Activated CD8-positive, alpha-beta memory T cell treated with anti-CD3 and anti-CD28 coated beads, Interleukin-2, amount 10 ng/mL, durations not matched to agents 7 days and 5 days (primary cell): ENCODE results near the gene TRIM67. TPM values are rescaled to one million over a fixed set of nuclear protein-coding genes. Genes with fewer than 3 reads are reported as not detected.

ENCODE experiments used
- ATAC-seq: fragments of 150-1000 bp; cut with Tn5 transposase; one replicate; pipeline ENCODE4 v1.10.0; 2021; ENCODE audit warnings: moderate library complexity
- CTCF ChIA-PET: fragments of 350-600 bp; sonication (Branson Sonifier 250); formaldehyde crosslinking; loops from one replicate; lab custom pipeline; 2021; ENCODE audit warnings: antibody characterized with exemption; lab: Charles Lee
- DNase-seq: peaks from one replicate; pipeline ENCODE4 v3.0.0-alpha.2; 2020
- H3K27ac Mint-ChIP-seq: one replicate; pipeline ENCODE4 v1.8.0; 2021; ENCODE audit warnings: mild to moderate bottlenecking, mixed read lengths
- H3K27me3 Mint-ChIP-seq: one replicate; pipeline ENCODE4 v1.8.0; 2021; ENCODE audit warnings: mixed read lengths
- H3K36me3 Mint-ChIP-seq: one replicate; pipeline ENCODE4 v1.8.0; 2021; ENCODE audit warnings: mild to moderate bottlenecking, mixed read lengths
- H3K4me1 Mint-ChIP-seq: one replicate; pipeline ENCODE4 v1.8.0; 2021; ENCODE audit warnings: mixed read lengths
- H3K4me3 Mint-ChIP-seq: one replicate; pipeline ENCODE4 v1.8.0; 2021; ENCODE audit warnings: mild to moderate bottlenecking, moderate library complexity, mixed read lengths
- H3K9me3 Mint-ChIP-seq: one replicate; pipeline ENCODE4 v1.8.0; 2022; ENCODE audit warnings: low read depth, mixed read lengths
- total RNA-seq, 2 experiments: library from RNA; stranded (reverse); gene quantifications; one replicate each; pipeline ENCODE4 v1.2.3, GENCODE V29; 2021

The TRIM67 gene
- total RNA-seq, 2 experiments from 2014 or later: not detected

DNA sequence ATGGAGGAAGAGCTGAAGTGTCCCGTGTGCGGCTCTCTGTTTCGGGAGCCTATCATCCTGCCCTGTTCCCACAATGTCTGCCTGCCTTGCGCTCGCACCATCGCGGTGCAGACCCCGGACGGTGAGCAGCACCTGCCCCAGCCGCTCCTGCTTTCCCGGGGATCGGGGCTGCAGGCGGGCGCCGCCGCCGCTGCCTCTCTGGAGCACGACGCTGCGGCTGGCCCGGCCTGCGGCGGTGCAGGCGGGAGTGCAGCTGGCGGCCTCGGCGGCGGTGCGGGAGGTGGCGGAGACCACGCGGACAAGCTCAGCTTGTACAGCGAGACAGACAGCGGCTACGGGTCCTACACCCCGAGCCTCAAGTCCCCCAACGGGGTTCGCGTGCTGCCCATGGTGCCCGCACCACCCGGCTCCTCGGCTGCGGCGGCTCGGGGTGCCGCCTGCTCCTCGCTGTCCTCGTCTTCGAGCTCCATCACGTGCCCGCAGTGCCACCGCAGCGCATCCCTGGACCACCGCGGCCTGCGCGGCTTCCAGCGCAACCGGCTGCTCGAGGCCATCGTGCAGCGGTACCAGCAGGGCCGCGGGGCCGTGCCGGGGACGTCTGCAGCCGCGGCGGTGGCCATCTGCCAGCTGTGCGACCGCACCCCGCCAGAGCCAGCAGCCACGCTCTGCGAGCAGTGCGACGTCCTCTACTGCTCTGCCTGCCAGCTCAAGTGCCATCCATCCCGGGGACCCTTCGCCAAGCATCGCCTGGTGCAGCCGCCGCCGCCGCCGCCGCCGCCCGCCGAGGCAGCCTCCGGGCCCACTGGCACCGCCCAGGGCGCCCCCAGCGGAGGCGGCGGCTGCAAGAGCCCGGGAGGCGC lies 1.3 kb downstream of the TRIM67 start:
- H3K9me3 Mint-ChIP-seq: no peaks in the 10 kb centered on the region
- ATAC-seq (no peak), DNase-seq (no peak)
- no peak overlapping the region for H3K4me3 Mint-ChIP-seq
- no peaks in the 10 kb centered on the region for H3K36me3 Mint-ChIP-seq
- CTCF ChIA-PET: no interaction called here
- no peak overlapping the region for H3K27ac Mint-ChIP-seq
- H3K4me1 Mint-ChIP-seq: peaks cover 2% of the 10 kb centered on the region
- peaks cover 69% of the 10 kb centered on the region for H3K27me3 Mint-ChIP-seq

- H3K4me3 Mint-ChIP-seq: no peak overlapping the region
- DNase-seq: no peak
- CTCF ChIA-PET: no interaction called here
- peaks cover 2% of the 10 kb centered on the region for H3K4me1 Mint-ChIP-seq
- no peak overlapping the region for H3K27ac Mint-ChIP-seq
- no peaks in the 10 kb centered on the region for H3K9me3 Mint-ChIP-seq
- no peak for ATAC-seq
- H3K27me3 Mint-ChIP-seq: peaks cover 63% of the 10 kb centered on the region
- no peaks in the 10 kb centered on the region for H3K36me3 Mint-ChIP-seq
Measured at GRCh38 chr1:231163830-231164427, 2.1 kb downstream of the TRIM67 start.

- Mint-ChIP-seq H3K9me3 (no peaks in the 10 kb centered on the region), H3K27me3 (peaks cover 48% of the 10 kb centered on the region), H3K36me3 (no peaks in the 10 kb centered on the region), H3K4me3 (no peak overlapping the region), H3K4me1 (peaks cover 2% of the 10 kb centered on the region), H3K27ac (no peak overlapping the region)
- ATAC-seq (no peak), DNase-seq (no peak)
- CTCF ChIA-PET: no interaction called here
Measured at GRCh38 chr1:231165371-231165770, 3.5 kb downstream of the TRIM67 start.

GRCh38 chr1:231166398-231166797 lies 4.5 kb downstream of the TRIM67 start:
- Mint-ChIP-seq H3K27me3 (peaks cover 39% of the 10 kb centered on the region), H3K27ac (no peak overlapping the region), H3K4me1 (no peaks in the 10 kb centered on the region), H3K4me3 (no peak overlapping the region), H3K9me3 (no peaks in the 10 kb centered on the region), H3K36me3 (no peaks in the 10 kb centered on the region)
- CTCF ChIA-PET: no interaction called here
- ATAC-seq (no peak), DNase-seq (no peak)

DNA sequence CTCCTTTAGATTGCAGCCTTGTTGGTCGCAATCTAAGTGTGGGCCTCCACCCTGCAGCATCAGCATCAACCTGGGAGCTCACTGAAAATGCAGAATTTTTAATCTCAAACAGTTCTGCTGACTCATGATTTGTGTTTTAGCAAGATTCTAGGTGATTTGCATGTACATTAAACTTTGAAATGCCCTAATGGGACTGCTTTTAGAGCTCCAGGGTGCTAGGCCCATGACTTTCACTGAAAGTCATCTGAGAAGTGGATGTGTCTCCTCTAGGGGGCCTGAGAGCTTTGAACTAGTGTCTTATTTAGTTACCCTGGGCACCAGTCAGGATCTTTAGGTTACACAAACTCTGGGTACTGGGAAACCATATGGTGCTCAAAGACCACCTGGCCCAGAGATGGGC lies 9.0 kb downstream of the TRIM67 start:
- no peak for ATAC-seq
- Mint-ChIP-seq H3K4me3 (no peak overlapping the region), H3K4me1 (no peaks in the 10 kb centered on the region), H3K9me3 (no peaks in the 10 kb centered on the region), H3K27ac (no peak overlapping the region), H3K27me3 (peaks cover 32% of the 10 kb centered on the region), H3K36me3 (no peaks in the 10 kb centered on the region)
- no peak for DNase-seq
- CTCF ChIA-PET: no interaction called here

DNA sequence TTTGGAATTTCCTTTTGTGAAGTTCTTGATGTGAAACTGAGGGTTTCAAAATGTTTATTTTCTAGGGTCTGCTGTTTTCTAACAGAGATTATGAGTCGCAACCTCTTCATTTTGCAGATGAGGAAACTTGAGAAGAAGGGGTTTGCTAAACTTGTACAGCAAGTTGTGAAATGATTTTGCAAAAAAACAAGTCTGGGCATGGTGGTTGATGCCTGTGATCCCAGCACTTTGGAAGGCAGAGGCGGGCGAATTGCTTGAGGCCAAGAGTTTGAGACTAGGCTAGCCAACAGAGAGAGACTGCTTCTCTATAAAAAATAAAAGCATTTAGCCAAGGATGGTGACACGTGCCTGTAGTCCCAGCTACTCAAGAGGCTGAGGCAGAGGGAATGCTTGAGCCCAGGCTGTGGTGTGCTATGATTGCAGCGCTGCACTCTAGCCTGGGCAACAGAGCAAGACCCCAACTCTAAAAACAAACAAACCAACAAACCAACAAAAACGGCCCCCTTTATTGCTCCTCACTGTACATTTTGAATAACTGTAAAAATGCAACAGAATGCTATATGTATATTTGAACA lies 9.9 kb downstream of the TRIM67 start:
- no peaks in the 10 kb centered on the region for H3K9me3 Mint-ChIP-seq
- CTCF ChIA-PET: interaction anchor here (1.9 kb wide), 1 partner anchor 11 kb away, joined by 4 read pairs; no protein-coding TSS in a partner anchor
- H3K4me1 Mint-ChIP-seq: no peaks in the 10 kb centered on the region
- H3K27ac Mint-ChIP-seq: no peak overlapping the region
- no peak overlapping the region for H3K4me3 Mint-ChIP-seq
- DNase-seq (no peak), ATAC-seq (no peak)
- H3K36me3 Mint-ChIP-seq: no peaks in the 10 kb centered on the region
- H3K27me3 Mint-ChIP-seq: peaks cover 32% of the 10 kb centered on the region

- H3K27ac Mint-ChIP-seq: no peak overlapping the region
- no peaks in the 10 kb centered on the region for H3K36me3 Mint-ChIP-seq
- peaks cover 34% of the 10 kb centered on the region for H3K27me3 Mint-ChIP-seq
- CTCF ChIA-PET: interaction anchor here (1.9 kb wide), 1 partner anchor 10 kb away, joined by 4 read pairs; no protein-coding TSS in a partner anchor
- H3K4me3 Mint-ChIP-seq: no peak overlapping the region
- DNase-seq (no peak), ATAC-seq (no peak)
- H3K4me1 Mint-ChIP-seq: no peaks in the 10 kb centered on the region
- H3K9me3 Mint-ChIP-seq: no peaks in the 10 kb centered on the region
Measured at GRCh38 chr1:231172411-231172810, 10.6 kb downstream of the TRIM67 start.

DNA sequence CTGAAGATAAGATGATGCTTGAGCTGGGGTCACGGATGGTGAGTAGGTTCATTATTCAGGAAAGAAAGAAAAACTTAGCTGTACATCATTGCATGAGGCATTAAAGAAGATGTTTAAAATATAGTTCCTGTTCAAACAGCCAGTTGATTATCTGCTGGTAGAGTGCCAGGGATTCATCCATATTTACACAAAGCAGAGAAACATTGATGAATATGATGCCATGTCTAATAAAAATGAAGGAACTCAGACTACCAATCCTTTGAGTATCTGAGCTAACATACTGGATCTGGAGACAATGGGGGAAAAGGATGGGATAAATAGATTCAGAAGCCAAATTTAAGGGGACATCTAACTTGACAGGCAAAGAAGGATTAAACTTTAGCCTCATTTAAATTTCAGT lies 14.6 kb downstream of the TRIM67 start:
- H3K27me3 Mint-ChIP-seq: peaks cover 59% of the 10 kb centered on the region
- no peaks in the 10 kb centered on the region for H3K4me1 Mint-ChIP-seq
- DNase-seq (no peak), ATAC-seq (no peak)
- H3K4me3 Mint-ChIP-seq: no peak overlapping the region
- H3K9me3 Mint-ChIP-seq: no peaks in the 10 kb centered on the region
- CTCF ChIA-PET: interaction anchor here (0.7 kb wide), 1 partner anchor 35 kb away, joined by 3 read pairs; no protein-coding TSS in a partner anchor
- H3K36me3 Mint-ChIP-seq: no peaks in the 10 kb centered on the region
- no peak overlapping the region for H3K27ac Mint-ChIP-seq

GRCh38 chr1:231177226-231177625 lies 15.4 kb downstream of the TRIM67 start:
- Mint-ChIP-seq H3K36me3 (no peaks in the 10 kb centered on the region), H3K9me3 (no peaks in the 10 kb centered on the region), H3K27me3 (peaks cover 66% of the 10 kb centered on the region), H3K4me3 (no peak overlapping the region), H3K27ac (no peak overlapping the region), H3K4me1 (no peaks in the 10 kb centered on the region)
- DNase-seq (no peak), ATAC-seq (no peak)
- CTCF ChIA-PET: no interaction called here

- no peaks in the 10 kb centered on the region for H3K4me1 Mint-ChIP-seq
- ATAC-seq (no peak), DNase-seq (no peak)
- H3K9me3 Mint-ChIP-seq: no peaks in the 10 kb centered on the region
- H3K4me3 Mint-ChIP-seq: no peak overlapping the region
- peaks cover 73% of the 10 kb centered on the region for H3K27me3 Mint-ChIP-seq
- H3K27ac Mint-ChIP-seq: no peak overlapping the region
- CTCF ChIA-PET: no interaction called here
- H3K36me3 Mint-ChIP-seq: no peaks in the 10 kb centered on the region
Measured at GRCh38 chr1:231177936-231178335, 16.1 kb downstream of the TRIM67 start.

DNA sequence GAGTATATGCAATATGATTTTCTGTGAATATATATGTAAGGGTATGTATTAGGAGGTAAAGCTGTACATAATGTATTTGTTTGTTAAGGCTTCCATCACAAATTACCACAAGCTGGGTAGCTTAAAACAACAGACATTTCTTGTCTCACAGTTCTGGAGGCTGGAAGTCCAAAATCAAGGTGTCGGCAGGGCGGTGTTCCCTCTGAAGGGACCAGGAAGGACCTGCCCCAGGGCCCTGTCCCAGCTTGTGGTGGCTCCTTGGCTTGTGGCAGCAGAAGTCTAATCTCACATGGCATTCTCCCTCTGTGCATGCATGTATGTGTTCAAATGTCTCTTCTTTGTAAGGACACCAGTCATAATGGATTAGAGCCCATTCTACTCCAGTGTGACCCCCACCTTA lies 17.1 kb downstream of the TRIM67 start:
- no peaks in the 10 kb centered on the region for H3K9me3 Mint-ChIP-seq
- CTCF ChIA-PET: no interaction called here

GRCh38 chr1:231180034-231180433 lies 18.2 kb downstream of the TRIM67 start:
- CTCF ChIA-PET: no interaction called here
- Mint-ChIP-seq H3K27ac (no peak overlapping the region), H3K27me3 (peaks cover 64% of the 10 kb centered on the region), H3K4me3 (no peak overlapping the region), H3K4me1 (no peaks in the 10 kb centered on the region), H3K9me3 (no peaks in the 10 kb centered on the region), H3K36me3 (no peaks in the 10 kb centered on the region)
- ATAC-seq (no peak), DNase-seq (no peak)

More for the DNA sequence above, 17.1 kb downstream of the TRIM67 start:
- no peak for ATAC-seq
- Mint-ChIP-seq H3K36me3 (no peaks in the 10 kb centered on the region), H3K27me3 (peaks cover 72% of the 10 kb centered on the region), H3K4me1 (no peaks in the 10 kb centered on the region), H3K4me3 (no peak overlapping the region), H3K27ac (no peak overlapping the region)
- no peak for DNase-seq

- H3K4me3 Mint-ChIP-seq: no peak overlapping the region
- H3K9me3 Mint-ChIP-seq: no peaks in the 10 kb centered on the region
- ATAC-seq: no peak
- H3K27me3 Mint-ChIP-seq: peaks cover 57% of the 10 kb centered on the region
- H3K4me1 Mint-ChIP-seq: no peaks in the 10 kb centered on the region
- no peaks in the 10 kb centered on the region for H3K36me3 Mint-ChIP-seq
- DNase-seq: no peak
- CTCF ChIA-PET: no interaction called here
- no peak overlapping the region for H3K27ac Mint-ChIP-seq
Measured at GRCh38 chr1:231181271-231181670, 19.4 kb downstream of the TRIM67 start.
